ENCODE measurements around the gene PGAM2.
"Not testable (repeated sequence)": the region's sequence is repeated elsewhere in the genome, so short reads cannot be mapped to it uniquely, and the experiment has no call there.

DNA sequence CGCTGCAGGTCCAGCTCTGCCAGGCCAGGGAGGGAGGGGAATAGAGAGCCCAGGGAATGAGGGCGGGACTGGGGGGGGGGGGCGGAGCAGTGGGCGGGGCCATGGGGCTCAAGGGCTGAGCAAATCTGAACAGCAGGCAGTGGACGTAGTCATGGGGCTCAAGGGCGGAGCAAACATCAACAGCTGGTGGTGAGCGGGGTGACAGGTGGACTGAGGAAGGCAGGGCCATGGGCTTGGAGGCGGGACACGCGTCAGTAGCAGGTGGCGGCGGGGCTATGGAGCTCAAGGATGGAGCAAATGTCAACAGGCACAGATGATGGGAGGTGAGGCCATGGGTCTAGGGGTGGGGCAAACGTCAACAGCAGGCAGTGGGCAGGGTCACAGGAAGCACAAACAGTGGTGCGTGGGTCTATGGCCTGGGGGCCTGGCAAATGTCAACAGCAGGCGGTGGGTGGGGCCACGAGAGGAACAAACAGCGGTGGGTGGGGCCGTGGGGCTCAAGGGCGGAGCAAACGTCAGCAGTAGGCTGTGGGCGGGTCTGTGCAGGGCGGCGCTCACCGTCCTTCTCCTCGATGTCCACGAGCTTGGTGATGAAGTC lies 26.3 kb downstream of the PGAM2 start:
- TF ChIP-seq, protein P1, sequence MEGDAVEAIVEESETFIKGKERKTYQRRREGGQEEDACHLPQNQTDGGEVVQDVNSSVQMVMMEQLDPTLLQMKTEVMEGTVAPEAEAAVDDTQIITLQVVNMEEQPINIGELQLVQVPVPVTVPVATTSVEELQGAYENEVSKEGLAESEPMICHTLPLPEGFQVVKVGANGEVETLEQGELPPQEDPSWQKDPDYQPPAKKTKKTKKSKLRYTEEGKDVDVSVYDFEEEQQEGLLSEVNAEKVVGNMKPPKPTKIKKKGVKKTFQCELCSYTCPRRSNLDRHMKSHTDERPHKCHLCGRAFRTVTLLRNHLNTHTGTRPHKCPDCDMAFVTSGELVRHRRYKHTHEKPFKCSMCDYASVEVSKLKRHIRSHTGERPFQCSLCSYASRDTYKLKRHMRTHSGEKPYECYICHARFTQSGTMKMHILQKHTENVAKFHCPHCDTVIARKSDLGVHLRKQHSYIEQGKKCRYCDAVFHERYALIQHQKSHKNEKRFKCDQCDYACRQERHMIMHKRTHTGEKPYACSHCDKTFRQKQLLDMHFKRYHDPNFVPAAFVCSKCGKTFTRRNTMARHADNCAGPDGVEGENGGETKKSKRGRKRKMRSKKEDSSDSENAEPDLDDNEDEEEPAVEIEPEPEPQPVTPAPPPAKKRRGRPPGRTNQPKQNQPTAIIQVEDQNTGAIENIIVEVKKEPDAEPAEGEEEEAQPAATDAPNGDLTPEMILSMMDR (conservative IDR thresholded peaks at IDR 0.05; ENCODE audit: low read length): not testable (repeated sequence)
- TF ChIP-seq EZH2phosphoT487 (IDR thresholded peaks at IDR 0.05; ENCODE audit: borderline replicate concordance, low read depth, low read length): not testable (repeated sequence)
